Measurements from ENCODE around the gene RNF217. TPM values are rescaled to one million over a fixed set of nuclear protein-coding genes. Genes with fewer than 3 reads are reported as not detected.
A peak's percentile ranks its signal among the peaks of the same experiment; 100 is the strongest.

The RNF217 gene
- total and polyA plus RNA-seq, 5 donors from 2014 or later, result 0.12 TPM; not detected in 4

DNA sequence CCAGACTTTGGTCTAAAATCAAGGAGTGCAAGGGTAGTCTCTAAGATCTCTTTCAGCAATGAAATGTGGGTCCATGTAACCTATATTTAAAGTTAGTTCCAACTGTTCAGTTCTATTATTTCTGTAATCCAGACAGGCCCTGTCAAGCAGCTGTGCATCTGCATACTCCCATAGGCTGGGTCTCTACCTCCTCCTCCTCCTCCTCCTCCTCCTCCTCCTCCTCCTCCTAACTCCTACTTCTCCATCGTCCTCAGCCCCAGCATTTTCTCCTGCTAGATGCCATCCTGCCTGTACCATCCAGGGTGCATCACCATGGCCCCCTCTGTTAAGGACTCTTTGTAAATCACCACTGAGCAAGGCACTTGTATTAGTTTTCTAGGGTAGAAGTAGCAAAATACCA lies 138.9 kb downstream of the RNF217 start:
- H3K36me3 Mint-ChIP-seq, result no peaks in the 10 kb centered on the region
- DNase-seq (no peak), ATAC-seq (ENCODE audit: low read depth in 2 of 2) (no peak)
- H3K27me3 Mint-ChIP-seq, result peaks cover 33% of the 10 kb centered on the region
- H3K27ac ChIP-seq (ENCODE audit: insufficient read depth, low read length, poor library complexity, severe bottlenecking), result no peak overlapping the region
- H3K4me3 Mint-ChIP-seq, result no peak overlapping the region
- H3K4me3 ChIP-seq (ENCODE audit: low read depth, low read length), result no peak overlapping the region
- no peaks in the 10 kb centered on the region for H3K36me3 ChIP-seq (ENCODE audit: control insufficient read depth, insufficient read depth, low read length)
- peaks cover 0 to 4% (median 0%) of the 10 kb centered on the region in 7 donors for H3K9me3 Mint-ChIP-seq
- no peaks in the 10 kb centered on the region for H3K27me3 ChIP-seq (ENCODE audit: control insufficient read depth, insufficient read depth, low read length)
- H3K4me1 ChIP-seq (ENCODE audit: control insufficient read depth, insufficient read depth, low read length, poor library complexity, severe bottlenecking), result no peaks in the 10 kb centered on the region
- H3K4me1 Mint-ChIP-seq, result no peaks in the 10 kb centered on the region
- peak overlapping the region in 1 of 3 donors; percentile 18 for H3K27ac Mint-ChIP-seq
- no peaks in the 10 kb centered on the region for H3K9me3 ChIP-seq (ENCODE audit: control insufficient read depth in 2 of 2, low read length in 2 of 2)

DNA sequence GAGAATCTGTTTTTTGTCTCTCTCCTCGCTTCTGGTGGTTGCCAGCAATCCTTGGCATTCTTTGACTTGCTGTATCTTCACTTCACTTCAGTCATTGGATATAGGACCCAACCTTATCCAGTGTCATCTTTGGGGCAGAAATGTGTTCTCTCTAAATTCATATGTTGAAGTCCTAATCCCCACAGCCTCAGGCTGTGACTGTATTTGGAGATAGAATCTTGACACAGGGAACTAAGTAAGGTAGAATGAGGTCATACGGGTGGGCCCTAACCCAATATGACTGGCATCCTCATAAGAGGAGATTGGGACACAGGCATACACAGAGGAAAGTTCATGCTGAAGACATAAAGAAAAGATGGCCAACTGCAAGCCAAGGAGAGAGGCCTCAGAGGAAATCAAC lies 139.4 kb downstream of the RNF217 start:
- no peak for ATAC-seq (ENCODE audit: low read depth in 2 of 2)

GRCh38 chr6:125102411-125102810 lies 140.2 kb downstream of the RNF217 start:
- DNase-seq (no peak), ATAC-seq (ENCODE audit: low read depth in 2 of 2) (no peak)
- Histone ChIP-seq H3K27me3 (ENCODE audit: control insufficient read depth, insufficient read depth, low read length) (no peaks in the 10 kb centered on the region), H3K4me1 (ENCODE audit: control insufficient read depth, insufficient read depth, low read length, poor library complexity, severe bottlenecking) (no peaks in the 10 kb centered on the region), H3K36me3 (ENCODE audit: control insufficient read depth, insufficient read depth, low read length) (no peaks in the 10 kb centered on the region), H3K27ac (ENCODE audit: insufficient read depth, low read length, poor library complexity, severe bottlenecking) (no peak overlapping the region), H3K4me3 (ENCODE audit: low read depth, low read length) (no peak overlapping the region), H3K9me3 (ENCODE audit: control insufficient read depth in 2 of 2, low read length in 2 of 2) (no peaks in the 10 kb centered on the region)
- peaks cover 26% of the 10 kb centered on the region for H3K27me3 Mint-ChIP-seq
- peaks cover 0 to 3% (median 0%) of the 10 kb centered on the region in 7 donors for H3K9me3 Mint-ChIP-seq
- H3K4me3 Mint-ChIP-seq, result no peak overlapping the region
- no peak overlapping the region for H3K27ac Mint-ChIP-seq
- no peaks in the 10 kb centered on the region for H3K36me3 Mint-ChIP-seq
- H3K4me1 Mint-ChIP-seq, result no peaks in the 10 kb centered on the region

More for the DNA sequence above, 139.4 kb downstream of the RNF217 start:
- Mint-ChIP-seq H3K36me3 (no peaks in the 10 kb centered on the region), H3K27ac (no peak overlapping the region), H3K4me3 (no peak overlapping the region), H3K27me3 (peaks cover 31% of the 10 kb centered on the region), H3K4me1 (no peaks in the 10 kb centered on the region), H3K9me3 (peaks cover 0 to 3% (median 0%) of the 10 kb centered on the region in 7 donors)
- H3K27ac ChIP-seq (ENCODE audit: insufficient read depth, low read length, poor library complexity, severe bottlenecking), result no peak overlapping the region
- no peaks in the 10 kb centered on the region for H3K4me1 ChIP-seq (ENCODE audit: control insufficient read depth, insufficient read depth, low read length, poor library complexity, severe bottlenecking)
- no peak for DNase-seq
- no peaks in the 10 kb centered on the region for H3K27me3 ChIP-seq (ENCODE audit: control insufficient read depth, insufficient read depth, low read length)
- H3K4me3 ChIP-seq (ENCODE audit: low read depth, low read length), result no peak overlapping the region
- no peaks in the 10 kb centered on the region for H3K9me3 ChIP-seq (ENCODE audit: control insufficient read depth in 2 of 2, low read length in 2 of 2)
- H3K36me3 ChIP-seq (ENCODE audit: control insufficient read depth, insufficient read depth, low read length), result no peaks in the 10 kb centered on the region

DNA sequence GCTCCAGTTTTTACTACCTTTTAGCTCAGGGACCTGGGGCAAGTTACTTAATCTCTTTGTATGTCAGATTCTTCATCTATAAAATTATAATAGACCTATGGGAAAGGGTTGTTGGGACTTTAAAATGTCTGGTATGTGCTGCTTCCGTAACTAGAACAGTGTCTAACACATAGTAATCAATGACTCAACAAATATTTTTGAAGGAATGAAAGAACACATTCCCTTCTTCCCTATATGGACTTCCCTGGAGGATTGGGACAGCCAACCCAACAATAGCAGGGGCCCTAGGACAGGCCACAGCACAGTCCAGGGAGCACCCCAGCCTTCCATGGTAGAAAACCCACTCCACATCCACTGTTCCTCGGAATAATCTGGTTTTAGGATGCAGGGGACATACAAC lies 140.7 kb downstream of the RNF217 start:
- H3K4me3 ChIP-seq (ENCODE audit: low read depth, low read length), result no peak overlapping the region
- H3K4me1 Mint-ChIP-seq, result no peaks in the 10 kb centered on the region
- no peaks in the 10 kb centered on the region for H3K9me3 ChIP-seq (ENCODE audit: control insufficient read depth in 2 of 2, low read length in 2 of 2)
- H3K27me3 ChIP-seq (ENCODE audit: control insufficient read depth, insufficient read depth, low read length), result no peaks in the 10 kb centered on the region
- H3K36me3 ChIP-seq (ENCODE audit: control insufficient read depth, insufficient read depth, low read length), result no peaks in the 10 kb centered on the region
- H3K36me3 Mint-ChIP-seq, result no peaks in the 10 kb centered on the region
- peaks cover 24% of the 10 kb centered on the region for H3K27me3 Mint-ChIP-seq
- no peaks in the 10 kb centered on the region for H3K4me1 ChIP-seq (ENCODE audit: control insufficient read depth, insufficient read depth, low read length, poor library complexity, severe bottlenecking)
- H3K27ac ChIP-seq (ENCODE audit: insufficient read depth, low read length, poor library complexity, severe bottlenecking), result no peak overlapping the region
- no peak overlapping the region for H3K27ac Mint-ChIP-seq
- H3K4me3 Mint-ChIP-seq, result no peak overlapping the region
- DNase-seq (no peak), ATAC-seq (ENCODE audit: low read depth in 2 of 2) (no peak)
- H3K9me3 Mint-ChIP-seq, result peaks cover 0 to 3% (median under 1%) of the 10 kb centered on the region in 7 donors

- Mint-ChIP-seq H3K4me3 (no peak overlapping the region), H3K4me1 (no peaks in the 10 kb centered on the region), H3K27me3 (peaks cover 14% of the 10 kb centered on the region), H3K27ac (no peak overlapping the region), H3K9me3 (peaks cover 0 to 6% (median 3%) of the 10 kb centered on the region in 7 donors), H3K36me3 (no peaks in the 10 kb centered on the region)
- no peaks in the 10 kb centered on the region for H3K36me3 ChIP-seq (ENCODE audit: control insufficient read depth, insufficient read depth, low read length)
- H3K4me1 ChIP-seq (ENCODE audit: control insufficient read depth, insufficient read depth, low read length, poor library complexity, severe bottlenecking), result no peaks in the 10 kb centered on the region
- H3K27ac ChIP-seq (ENCODE audit: insufficient read depth, low read length, poor library complexity, severe bottlenecking), result no peak overlapping the region
- no peak for DNase-seq
- ATAC-seq (ENCODE audit: low read depth in 2 of 2), result no peak
- no peak overlapping the region for H3K4me3 ChIP-seq (ENCODE audit: low read depth, low read length)
- H3K27me3 ChIP-seq (ENCODE audit: control insufficient read depth, insufficient read depth, low read length), result no peaks in the 10 kb centered on the region
- H3K9me3 ChIP-seq (ENCODE audit: control insufficient read depth in 2 of 2, low read length in 2 of 2), result no peaks in the 10 kb centered on the region
Observed at GRCh38 chr6:125104425-125104824, 142.2 kb downstream of the RNF217 start.

GRCh38 chr6:125107048-125107447 lies 144.8 kb downstream of the RNF217 start:
- ATAC-seq (ENCODE audit: low read depth in 2 of 2), result no peak
- H3K36me3 ChIP-seq (ENCODE audit: control insufficient read depth, insufficient read depth, low read length), result no peaks in the 10 kb centered on the region
- H3K9me3 ChIP-seq (ENCODE audit: control insufficient read depth in 2 of 2, low read length in 2 of 2), result peaks cover 12 to 19% of the 10 kb centered on the region in 2 experiments
- H3K9me3 Mint-ChIP-seq, result peaks cover 1 to 23% (median 8%) of the 10 kb centered on the region in 7 donors
- no peak overlapping the region for H3K4me3 ChIP-seq (ENCODE audit: low read depth, low read length)
- DNase-seq, result no peak
- no peak overlapping the region for H3K4me3 Mint-ChIP-seq
- H3K27ac ChIP-seq (ENCODE audit: insufficient read depth, low read length, poor library complexity, severe bottlenecking), result no peak overlapping the region
- no peaks in the 10 kb centered on the region for H3K27me3 Mint-ChIP-seq
- no peaks in the 10 kb centered on the region for H3K4me1 ChIP-seq (ENCODE audit: control insufficient read depth, insufficient read depth, low read length, poor library complexity, severe bottlenecking)
- H3K36me3 Mint-ChIP-seq, result no peaks in the 10 kb centered on the region
- no peak overlapping the region for H3K27ac Mint-ChIP-seq
- no peaks in the 10 kb centered on the region for H3K4me1 Mint-ChIP-seq
- H3K27me3 ChIP-seq (ENCODE audit: control insufficient read depth, insufficient read depth, low read length), result no peaks in the 10 kb centered on the region

DNA sequence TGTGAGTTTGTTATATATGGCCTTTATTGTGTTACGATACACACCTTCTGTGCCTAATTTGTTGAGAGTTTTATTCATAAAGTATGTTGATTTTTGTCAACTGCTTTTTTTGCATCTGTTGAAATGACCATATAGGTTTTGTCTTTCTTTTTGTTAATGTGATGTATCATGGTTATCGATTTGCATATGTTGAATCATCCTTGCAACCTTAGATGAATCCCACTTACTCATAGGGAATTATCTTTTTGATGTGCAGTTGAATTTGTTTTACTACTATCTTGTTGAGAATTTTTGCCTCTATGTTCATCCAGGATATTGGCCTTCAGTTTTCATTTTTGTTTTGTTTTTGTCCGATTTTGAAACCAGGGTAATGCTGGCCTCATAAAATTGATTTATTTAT lies 145.7 kb downstream of the RNF217 start:
- ATAC-seq (ENCODE audit: low read depth in 2 of 2) (no peak), DNase-seq (no peak)
- Histone ChIP-seq H3K4me1 (ENCODE audit: control insufficient read depth, insufficient read depth, low read length, poor library complexity, severe bottlenecking) (no peaks in the 10 kb centered on the region), H3K27ac (ENCODE audit: insufficient read depth, low read length, poor library complexity, severe bottlenecking) (no peak overlapping the region), H3K4me3 (ENCODE audit: low read depth, low read length) (no peak overlapping the region), H3K36me3 (ENCODE audit: control insufficient read depth, insufficient read depth, low read length) (no peaks in the 10 kb centered on the region), H3K27me3 (ENCODE audit: control insufficient read depth, insufficient read depth, low read length) (no peaks in the 10 kb centered on the region), H3K9me3 (ENCODE audit: control insufficient read depth in 2 of 2, low read length in 2 of 2) (peaks cover 12 to 25% of the 10 kb centered on the region in 2 experiments)
- Mint-ChIP-seq H3K4me3 (no peak overlapping the region), H3K36me3 (no peaks in the 10 kb centered on the region), H3K4me1 (peaks cover 0 to 1% (median 0%) of the 10 kb centered on the region in 4 donors), H3K27ac (no peak overlapping the region), H3K9me3 (peaks cover 0 to 29% (median 12%) of the 10 kb centered on the region in 7 donors), H3K27me3 (no peaks in the 10 kb centered on the region)

DNA sequence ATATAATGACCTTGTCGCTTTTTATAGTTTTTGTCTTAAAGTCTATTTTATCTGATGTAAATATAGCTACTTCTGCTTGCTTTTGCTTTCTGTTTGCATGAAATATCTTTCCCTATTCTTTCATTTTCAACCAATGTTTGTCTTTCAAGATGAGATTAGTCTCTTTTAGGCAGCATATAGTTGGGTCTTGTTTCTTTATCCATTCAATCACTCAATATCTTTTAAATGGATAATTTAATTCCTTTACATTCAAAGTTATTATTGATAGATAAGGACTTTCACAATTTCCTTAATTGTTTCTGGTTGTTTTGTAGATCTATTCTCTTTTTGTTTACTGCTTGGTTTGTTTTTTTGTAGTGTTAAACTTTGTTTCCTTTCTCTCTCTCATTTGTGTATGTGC lies 147.8 kb downstream of the RNF217 start:
- no peaks in the 10 kb centered on the region for H3K4me1 ChIP-seq (ENCODE audit: control insufficient read depth, insufficient read depth, low read length, poor library complexity, severe bottlenecking)
- DNase-seq, result no peak
- no peak for ATAC-seq (ENCODE audit: low read depth in 2 of 2)
- peaks cover 0 to 29% (median 12%) of the 10 kb centered on the region in 7 donors for H3K9me3 Mint-ChIP-seq
- peaks cover 12 to 25% of the 10 kb centered on the region in 2 experiments for H3K9me3 ChIP-seq (ENCODE audit: control insufficient read depth in 2 of 2, low read length in 2 of 2)
- no peaks in the 10 kb centered on the region for H3K36me3 ChIP-seq (ENCODE audit: control insufficient read depth, insufficient read depth, low read length)
- H3K27ac Mint-ChIP-seq, result peak overlapping the region in 1 of 3 donors; percentile 12
- H3K27me3 Mint-ChIP-seq, result no peaks in the 10 kb centered on the region
- no peak overlapping the region for H3K4me3 Mint-ChIP-seq
- no peak overlapping the region for H3K27ac ChIP-seq (ENCODE audit: insufficient read depth, low read length, poor library complexity, severe bottlenecking)
- H3K4me3 ChIP-seq (ENCODE audit: low read depth, low read length), result no peak overlapping the region
- H3K36me3 Mint-ChIP-seq, result no peaks in the 10 kb centered on the region
- H3K27me3 ChIP-seq (ENCODE audit: control insufficient read depth, insufficient read depth, low read length), result no peaks in the 10 kb centered on the region
- H3K4me1 Mint-ChIP-seq, result peaks cover 0 to 1% (median 0%) of the 10 kb centered on the region in 4 donors
